Kidney epithelial cell (primary cell): ENCODE results near the gene SNX14. TPM values are rescaled to one million over a fixed set of nuclear protein-coding genes. Genes with fewer than 3 reads are reported as not detected.

Experiments used
- DNase-seq: peaks from one replicate; pipeline ENCODE4 v3.0.0-alpha.2; 2010; ENCODE audit warnings: low read depth
- H3K27me3 ChIP-seq: 2 replicates; pipeline ENCODE4 v1.6.0; 2011; ENCODE audit warnings: low read length; ENCODE audit not compliant: control insufficient read depth, insufficient read depth
- H3K36me3 ChIP-seq: 2 replicates; pipeline ENCODE4 v1.5.1; 2011; ENCODE audit warnings: low read length; ENCODE audit not compliant: control insufficient read depth, insufficient read depth
- H3K4me3 ChIP-seq: 2 replicates; pipeline ENCODE4 v1.5.1; 2011; ENCODE audit warnings: low read depth, mild to moderate bottlenecking, control low read depth, low read length
- total RNA-seq: library from RNA; depleted of rRNA; stranded (reverse); fragments of >200 nt; gene quantifications from 2 replicates; pipeline ENCODE4 v1.2.3, GENCODE V29; 2015
- TF ChIP-seq, protein P1 (sequence below): IDR thresholded peaks from 2 replicates; pipeline ENCODE4 v1.5.1; 2011; ENCODE audit warnings: mild to moderate bottlenecking, moderate library complexity, low read length, control low read depth, inconsistent platforms; ENCODE audit not compliant: insufficient read depth, poor library complexity, severe bottlenecking

The SNX14 gene
- total RNA-seq, 1 donor from 2014 or later = 110 TPM

GRCh38 chr6:85482206-85482904 is 111.3 kb downstream of the SNX14 start:
- TF ChIP-seq, protein P1, sequence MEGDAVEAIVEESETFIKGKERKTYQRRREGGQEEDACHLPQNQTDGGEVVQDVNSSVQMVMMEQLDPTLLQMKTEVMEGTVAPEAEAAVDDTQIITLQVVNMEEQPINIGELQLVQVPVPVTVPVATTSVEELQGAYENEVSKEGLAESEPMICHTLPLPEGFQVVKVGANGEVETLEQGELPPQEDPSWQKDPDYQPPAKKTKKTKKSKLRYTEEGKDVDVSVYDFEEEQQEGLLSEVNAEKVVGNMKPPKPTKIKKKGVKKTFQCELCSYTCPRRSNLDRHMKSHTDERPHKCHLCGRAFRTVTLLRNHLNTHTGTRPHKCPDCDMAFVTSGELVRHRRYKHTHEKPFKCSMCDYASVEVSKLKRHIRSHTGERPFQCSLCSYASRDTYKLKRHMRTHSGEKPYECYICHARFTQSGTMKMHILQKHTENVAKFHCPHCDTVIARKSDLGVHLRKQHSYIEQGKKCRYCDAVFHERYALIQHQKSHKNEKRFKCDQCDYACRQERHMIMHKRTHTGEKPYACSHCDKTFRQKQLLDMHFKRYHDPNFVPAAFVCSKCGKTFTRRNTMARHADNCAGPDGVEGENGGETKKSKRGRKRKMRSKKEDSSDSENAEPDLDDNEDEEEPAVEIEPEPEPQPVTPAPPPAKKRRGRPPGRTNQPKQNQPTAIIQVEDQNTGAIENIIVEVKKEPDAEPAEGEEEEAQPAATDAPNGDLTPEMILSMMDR = no peak
- Histone ChIP-seq H3K27me3 (no peaks in the 10 kb centered on the region), H3K4me3 (no peak overlapping the region), H3K36me3 (peaks cover 2% of the 10 kb centered on the region)
- DNase-seq = no peak

DNA sequence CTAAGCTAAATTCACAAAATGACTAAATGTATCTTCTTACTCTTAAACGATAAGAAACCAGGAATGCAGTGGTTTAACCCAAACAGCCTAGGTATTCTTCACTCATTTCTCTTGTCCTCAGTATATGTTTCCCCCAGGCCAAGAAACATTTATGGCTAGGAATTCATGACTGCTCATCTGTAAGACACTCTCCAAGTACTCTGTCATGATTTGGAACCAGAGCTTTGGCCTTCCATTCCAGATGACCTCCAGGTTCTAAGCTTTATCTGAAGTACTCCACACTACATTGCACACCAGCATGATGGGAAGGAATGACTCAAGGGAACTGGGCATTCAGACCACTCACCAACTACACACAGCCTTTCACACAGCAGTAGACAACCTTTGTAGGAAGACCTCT is 114.5 kb downstream of the SNX14 start:
- DNase-seq = no peak
- H3K4me3 ChIP-seq = no peak overlapping the region
- peaks cover 2% of the 10 kb centered on the region for H3K36me3 ChIP-seq

DNA sequence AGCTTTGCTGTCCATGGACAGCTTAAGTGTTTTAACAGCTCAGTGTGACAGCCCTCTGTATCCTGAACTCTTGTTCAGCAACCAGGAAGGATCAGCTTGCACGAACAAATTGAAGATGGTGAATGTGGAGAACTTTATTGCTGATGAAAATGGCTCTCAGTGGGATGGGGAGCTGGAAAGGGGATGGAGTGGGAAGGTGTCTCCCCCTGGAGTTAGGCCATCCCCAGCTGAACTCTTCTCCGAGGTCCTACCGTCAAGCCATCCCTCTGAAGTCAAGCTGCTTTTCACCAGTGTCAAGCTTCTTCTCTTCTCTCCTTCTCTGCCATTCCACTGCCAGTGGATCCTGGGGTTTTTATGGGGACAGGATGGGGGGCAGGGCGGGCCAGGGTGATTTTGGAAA is 117.1 kb downstream of the SNX14 start:
- Histone ChIP-seq H3K4me3 (no peak overlapping the region), H3K36me3 (no peaks in the 10 kb centered on the region), H3K27me3 (no peaks in the 10 kb centered on the region)
- TF ChIP-seq, protein P1 = no peak
- no peak for DNase-seq

More for the DNA sequence above, 114.5 kb downstream of the SNX14 start:
- H3K27me3 ChIP-seq = no peaks in the 10 kb centered on the region
- TF ChIP-seq, protein P1 = no peak

GRCh38 chr6:85473748-85474147 is 119.9 kb downstream of the SNX14 start:
- H3K36me3 ChIP-seq = no peaks in the 10 kb centered on the region
- DNase-seq = no peak
- TF ChIP-seq, protein P1 = no peak
- H3K4me3 ChIP-seq = no peak overlapping the region
- no peaks in the 10 kb centered on the region for H3K27me3 ChIP-seq

GRCh38 chr6:85472744-85473143 is 120.9 kb downstream of the SNX14 start:
- no peak for DNase-seq
- H3K4me3 ChIP-seq = no peak overlapping the region
- TF ChIP-seq, protein P1 = no peak
- peaks cover 1% of the 10 kb centered on the region for H3K36me3 ChIP-seq
- no peaks in the 10 kb centered on the region for H3K27me3 ChIP-seq

DNA sequence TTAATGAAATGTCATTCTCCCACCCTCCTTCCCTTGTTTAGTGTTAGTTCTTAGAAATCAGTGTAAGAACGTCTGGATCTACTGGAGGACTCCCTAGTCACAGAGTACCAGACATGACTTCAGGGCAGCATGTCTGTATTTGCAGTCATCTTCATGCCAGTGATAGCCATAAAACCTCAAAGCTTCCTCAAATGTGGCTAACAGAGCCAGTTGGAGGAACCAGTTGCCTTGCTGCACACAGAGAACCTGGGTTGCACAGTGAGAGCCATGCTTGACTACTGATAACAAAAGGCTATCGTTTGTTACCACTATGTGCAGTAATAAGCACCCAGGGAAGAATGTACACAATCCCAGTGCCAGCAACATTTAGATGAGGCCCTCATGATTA is 123.6 kb downstream of the SNX14 start:
- Histone ChIP-seq H3K36me3 (peaks cover 1% of the 10 kb centered on the region), H3K27me3 (no peaks in the 10 kb centered on the region), H3K4me3 (no peak overlapping the region)
- TF ChIP-seq, protein P1 = no peak
- DNase-seq = no peak
